H1 (cell line): ENCODE measurements around the gene CDKN2B. TPM values are rescaled to one million over a fixed set of nuclear protein-coding genes. Genes with fewer than 3 reads are reported as not detected.

Source experiments
- CTCF ChIA-PET: fragments of 300-600 bp; sonication (Branson Sonifier 250); formaldehyde crosslinking; loops from one replicate; lab custom pipeline; 2021; ENCODE audit not compliant: partially characterized antibody; lab: Charles Lee
- POLR2A ChIA-PET: fragments of 300-600 bp; sonication (Branson Sonifier 250); formaldehyde crosslinking; loops from one replicate; lab custom pipeline; 2021; ENCODE audit warnings: inconsistent platforms; ENCODE audit not compliant: partially characterized antibody; lab: Charles Lee
- DNase-seq, 2 experiments: peaks; one replicate each; pipeline versions ENCODE4 v3.0.0 to v3.0.0-alpha.2; 2010 to 2022; ENCODE audit warnings: low spot score in 2 of 2, low read depth in 1 of 2, mixed read lengths in 1 of 2
- FAIRE-seq: peaks from 2 replicates; lab custom pipeline; 2011; peaks lifted over from hg19 to GRCh38; lab: Jason Lieb, UNC
- H2AFZ ChIP-seq: 2 replicates; pipeline ENCODE4 v1.8.1; 2012; ENCODE audit warnings: low read length, inconsistent platforms
- H2AK5ac ChIP-seq: 2 replicates; pipeline ENCODE4 v1.6.1; 2013; ENCODE audit warnings: low read depth, low read length
- H2BK120ac ChIP-seq: replicated peaks from 2 replicates; pipeline ENCODE3; 2013; ENCODE audit warnings: low read depth, low read length, inconsistent platforms
- H2BK12ac ChIP-seq: 2 replicates; pipeline ENCODE4 v1.6.1; 2013; ENCODE audit warnings: low read depth, low read length
- H2BK15ac ChIP-seq: 2 replicates; pipeline ENCODE4 v1.6.1; 2013; ENCODE audit warnings: low read length
- H2BK20ac ChIP-seq: 2 replicates; pipeline ENCODE4 v1.6.1; 2013; ENCODE audit warnings: low read length
- H2BK5ac ChIP-seq: 2 replicates; pipeline ENCODE4 v1.6.1; 2013; ENCODE audit warnings: low read depth, low read length
- H3K14ac ChIP-seq: 2 replicates; pipeline ENCODE4 v1.6.1; 2013; ENCODE audit warnings: inconsistent platforms; ENCODE audit not compliant: insufficient read length
- H3K18ac ChIP-seq: 2 replicates; pipeline ENCODE4 v1.6.1; 2013; ENCODE audit warnings: low read length; ENCODE audit errors: extremely low read depth
- H3K23ac ChIP-seq: 2 replicates; pipeline ENCODE4 v1.6.1; 2013; ENCODE audit warnings: inconsistent platforms; ENCODE audit not compliant: insufficient read length
- H3K23me2 ChIP-seq: 2 replicates; pipeline ENCODE4 v1.6.1; 2013; ENCODE audit warnings: low read depth, low read length
- H3K27ac ChIP-seq: 2 replicates; pipeline ENCODE4 v1.6.1; 2011; ENCODE audit warnings: low read depth, low read length, inconsistent platforms
- H3K27me3 ChIP-seq, 4 experiments: replicated peaks in 1 of 4; 1 replicate in 1 of 4; 2 replicates in 3 of 4; pipeline versions ENCODE4 v1.6.1 to v1.8.1; 2011 to 2013; ENCODE audit warnings: low read length in 3 of 4, mild to moderate bottlenecking in 3 of 4, inconsistent platforms in 2 of 4, mixed read lengths in 2 of 4, moderate library complexity in 1 of 4; ENCODE audit not compliant: control insufficient read depth in 3 of 4, insufficient read depth in 3 of 4; ENCODE audit errors: extremely low read depth in 1 of 4
- H3K36me3 ChIP-seq, 4 experiments: 2 replicates each; pipeline versions ENCODE4 v1.6.1 to v1.8.1; 2011 to 2013; ENCODE audit warnings: mild to moderate bottlenecking in 4 of 4, low read length in 3 of 4, moderate library complexity in 2 of 4, control low read depth in 1 of 4, inconsistent platforms in 1 of 4; ENCODE audit not compliant: insufficient read depth in 4 of 4, control insufficient read depth in 2 of 4
- H3K4ac ChIP-seq: replicated peaks from 2 replicates; pipeline ENCODE3; 2013; ENCODE audit warnings: low read length, low read depth, mixed read lengths, inconsistent platforms; ENCODE audit not compliant: insufficient read length
- H3K4me1 ChIP-seq, 4 experiments: replicated peaks in 1 of 4; 1 replicate in 1 of 4; 2 replicates in 3 of 4; pipeline versions ENCODE4 v1.6.1 to v1.8.1; 2011 to 2013; ENCODE audit warnings: low read length in 3 of 4, inconsistent platforms in 2 of 4, mixed read lengths in 1 of 4; ENCODE audit not compliant: insufficient read depth in 4 of 4, control insufficient read depth in 3 of 4
- H3K4me2 ChIP-seq, 2 experiments: 2 replicates each; pipeline versions ENCODE4 v1.6.1 to v1.8.1; 2011 to 2013; ENCODE audit warnings: low read depth in 2 of 2, low read length in 2 of 2, control low read depth in 1 of 2, inconsistent platforms in 1 of 2, mild to moderate bottlenecking in 1 of 2; ENCODE audit not compliant: insufficient read depth in 1 of 2
- H3K4me3 ChIP-seq, 4 experiments: fragments of 200-600, 300-600 bp in 1 of 4; sonication (generic), shearing (Covaris generic), sonication (Bioruptor Twin) in 1 of 4; 2 replicates each; pipeline versions ENCODE4 v1.5.1 to v1.8.1; 2011 to 2016; ENCODE audit warnings: low read length in 4 of 4, low read depth in 3 of 4, control low read depth in 2 of 4, inconsistent platforms in 2 of 4, mild to moderate bottlenecking in 2 of 4, mixed read lengths in 1 of 4, moderate library complexity in 1 of 4; ENCODE audit not compliant: insufficient read depth in 2 of 4; ENCODE audit errors: extremely low read depth in 1 of 4
- H3K56ac ChIP-seq: replicated peaks from 2 replicates; pipeline ENCODE3; 2013; ENCODE audit warnings: low read depth, mild to moderate bottlenecking, mixed read lengths, low read length, inconsistent platforms; ENCODE audit not compliant: insufficient read length
- H3K79me1 ChIP-seq: 2 replicates; pipeline ENCODE4 v1.6.1; 2013; ENCODE audit warnings: low read depth, low read length, control low read depth
- H3K79me2 ChIP-seq, 2 experiments: 2 replicates each; pipeline versions ENCODE4 v1.6.1 to v1.8.1; 2012 to 2013; ENCODE audit warnings: low read length in 2 of 2, mild to moderate bottlenecking in 2 of 2, inconsistent platforms in 1 of 2; ENCODE audit not compliant: insufficient read depth in 2 of 2, control insufficient read depth in 1 of 2
- H3K9ac ChIP-seq, 4 experiments: replicated peaks in 1 of 4; 1 replicate in 1 of 4; 2 replicates in 3 of 4; pipeline versions ENCODE4 v1.6.1 to v1.8.1; 2011 to 2013; ENCODE audit warnings: low read depth in 3 of 4, low read length in 3 of 4, control low read depth in 2 of 4, mild to moderate bottlenecking in 2 of 4, moderate library complexity in 2 of 4, inconsistent platforms in 1 of 4; ENCODE audit errors: extremely low read depth in 1 of 4
- H3K9me3 ChIP-seq, 2 experiments: 2 replicates each; pipeline versions ENCODE4 v1.6.1 to v1.8.1; 2012 to 2013; ENCODE audit warnings: mild to moderate bottlenecking in 2 of 2, moderate library complexity in 2 of 2, control low read depth in 1 of 2, inconsistent platforms in 1 of 2, low read depth in 1 of 2, low read length in 1 of 2, mixed read lengths in 1 of 2; ENCODE audit not compliant: insufficient read depth in 2 of 2
- H4K20me1 ChIP-seq, 2 experiments: replicated peaks in 1 of 2; 2 replicates each; pipeline versions ENCODE3 to v1.8.1; 2011 to 2013; ENCODE audit warnings: inconsistent platforms in 2 of 2, low read length in 2 of 2, mild to moderate bottlenecking in 1 of 2; ENCODE audit not compliant: insufficient read depth in 2 of 2, control insufficient read depth in 1 of 2
- H4K5ac ChIP-seq: 2 replicates; pipeline ENCODE4 v1.6.1; 2013; ENCODE audit warnings: low read length, low read depth, mixed read lengths, inconsistent platforms; ENCODE audit not compliant: insufficient read length
- H4K8ac ChIP-seq: 2 replicates; pipeline ENCODE4 v1.8.0; 2013; ENCODE audit warnings: mild to moderate bottlenecking, moderate library complexity, low read length, inconsistent platforms; ENCODE audit not compliant: insufficient read depth; ENCODE audit errors: extremely low read depth
- H4K91ac ChIP-seq: replicated peaks from 2 replicates; pipeline ENCODE3; 2013; ENCODE audit warnings: low read length, mixed read lengths, inconsistent platforms; ENCODE audit not compliant: insufficient read length
- ATF2 ChIP-seq: IDR thresholded peaks from 2 replicates; pipeline ENCODE4 v1.6.1; 2012; ENCODE audit warnings: low read length, inconsistent platforms
- CREB1 ChIP-seq: IDR thresholded peaks from 2 replicates; pipeline ENCODE4 v1.6.1; 2012; ENCODE audit warnings: inconsistent platforms
- EGR1 ChIP-seq: IDR thresholded peaks from 2 replicates; pipeline ENCODE4 v1.6.1; 2011; ENCODE audit warnings: low read depth, low read length, borderline replicate concordance
- JUN ChIP-seq: IDR thresholded peaks from 2 replicates; pipeline ENCODE4 v1.6.1; 2011; ENCODE audit warnings: low read depth, mild to moderate bottlenecking, improper control_type of control experiment, low read length
- RNF2 ChIP-seq: fragments of 200-900, 300-1000 bp; sonication (generic); IDR thresholded peaks from 2 replicates; pipeline ENCODE4 v1.7.1; 2016; ENCODE audit warnings: borderline replicate concordance, low read depth, mild to moderate bottlenecking, antibody characterized with exemption, low read length; ENCODE audit not compliant: poor library complexity, severe bottlenecking; ENCODE audit errors: missing control alignments
- SIRT6 ChIP-seq: IDR thresholded peaks from one replicate; pipeline ENCODE4 v1.7.1; 2012; ENCODE audit warnings: low read length, inconsistent platforms
- SIX5 ChIP-seq: IDR thresholded peaks from 2 replicates; pipeline ENCODE4 v1.6.1; 2011; ENCODE audit warnings: mild to moderate bottlenecking, low read depth, low read length
- WGBS, 2 experiments: shearing (Covaris generic) in 1 of 2; methylation state at CpG; one replicate each; pipeline versions ENCODE4 v1.1.6 to v1.1.7; 2013 to 2015; ENCODE audit warnings: low lambda C conversion rate in 2 of 2, mixed read lengths in 2 of 2, inconsistent platforms in 1 of 2, low coverage in 1 of 2, missing lambda C conversion rate in 1 of 2; ENCODE audit not compliant: insufficient replicate concordance in 2 of 2, insufficient coverage in 1 of 2, insufficient read length in 1 of 2; ENCODE audit errors: extremely low coverage in 1 of 2, missing lambda C conversion rate in 1 of 2; 5-methylcytosine and 5-hydroxymethylcytosine counted together
- polyA plus RNA-seq, 7 experiments: library from polyadenylated mRNA; depleted of rRNA in 3 of 7; stranded (reverse) in 5 of 7; unstranded in 2 of 7; fragments of >200 nt in 5 of 7; fragments of 200-250 nt in 2 of 7; gene quantifications; 1 replicate in 5 of 7; 2 replicates in 1 of 7; 4 replicates in 1 of 7; pipeline versions ENCODE4 v1.2.1 to v1.2.3, GENCODE V29; 2011 to 2013; ENCODE audit warnings: missing spikeins in 2 of 7, mixed read lengths in 2 of 7
- total RNA-seq: library from RNA; stranded (reverse); fragmentation: NEBNext Ultra II Directional; extraction: Animal tissue kit (Norgen Biotek cat#: 25700); gene quantifications from 2 replicates; pipeline ENCODE4 v1.2.1, GENCODE V29; 2021

CDKN2B gene
- total and polyA plus RNA-seq, 2 of the 8 experiments (the other 6 are each of a cell fraction or from before 2014, with no cell fraction given), result 0.20 to 0.88 TPM

- Histone ChIP-seq H2BK20ac (no peak overlapping the region), H3K18ac (no peak overlapping the region), H3K4me2 (no peak overlapping the region), H3K27me3 (no peaks in the 10 kb centered on the region), H3K56ac (no peak overlapping the region), H3K23me2 (no peaks in the 10 kb centered on the region), H2BK120ac (no peak overlapping the region), H3K27ac (no peak overlapping the region), H3K23ac (no peak overlapping the region), H3K79me2 (no peaks in the 10 kb centered on the region), H2AK5ac (no peak overlapping the region), H3K9me3 (no peaks in the 10 kb centered on the region), H3K79me1 (no peaks in the 10 kb centered on the region), H2BK12ac (no peak overlapping the region), H4K5ac (no peak overlapping the region), H3K4me3 (no peak overlapping the region), H2BK15ac (no peak overlapping the region), H3K4ac (no peak overlapping the region), H3K9ac (no peak overlapping the region), H4K91ac (no peak overlapping the region), H3K36me3 (no peaks in the 10 kb centered on the region), H3K4me1 (no peaks in the 10 kb centered on the region), H4K20me1 (no peaks in the 10 kb centered on the region), H3K14ac (no peak overlapping the region), H4K8ac (no peak overlapping the region), H2BK5ac (no peak overlapping the region), H2AFZ (peak overlapping the region; percentile 40)
- no peak for TF ChIP-seq RNF2
- no peak for TF ChIP-seq SIRT6
- TF ChIP-seq EGR1, result no peak
- TF ChIP-seq JUN, result no peak
- TF ChIP-seq SIX5, result no peak
- no peak for TF ChIP-seq ATF2
- TF ChIP-seq CREB1, result no peak
- FAIRE-seq (no peak), DNase-seq (no peak)
- POLR2A ChIA-PET, result no interaction called here
- CTCF ChIA-PET, result interaction anchor here (1.2 to 3.3 kb wide), 3 partner anchors 12 to 67 kb away, joined by 3 to 18 read pairs (median 12); no protein-coding TSS in a partner anchor
- WGBS, 2 experiments, result 84% methylated on average over 4 of the region's 4 CpGs; no CpG with 5 or more reads in 1 of the 2 experiments
Measured at GRCh38 chr9:22052376-22052945, 43.4 kb upstream of the CDKN2B start.
